PC-3 (cell line): ENCODE results near the gene CLTA. TPM values are rescaled to one million over a fixed set of nuclear protein-coding genes. Genes with fewer than 3 reads are reported as not detected.
"Not testable (repeated sequence)": the region's sequence is repeated elsewhere in the genome, so short reads cannot be mapped to it uniquely, and the experiment has no call there.

ENCODE experiments used
- ATAC-seq: fragments of 200-7000 bp; cut with Tn5 transposase; 2 replicates; pipeline ENCODE4 v1.9.1; 2020; ENCODE audit warnings: mild to moderate bottlenecking, moderate library complexity
- BruUV-seq: library from RNA; stranded (reverse); fragments of 400-500 nt; replicated peaks from 2 replicates; lab custom pipeline; 2021; lab: Mats Ljungman, UMichigan
- CTCF ChIA-PET: fragments of 300-600 bp; sonication (Branson Sonifier 250); formaldehyde crosslinking; loops from one replicate; lab custom pipeline; 2022; ENCODE audit warnings: antibody characterized with exemption; lab: Charles Lee
- POLR2A ChIA-PET: fragments of 300-600 bp; sonication (Branson Sonifier 250); formaldehyde crosslinking; loops from one replicate; lab custom pipeline; 2022; ENCODE audit warnings: antibody characterized with exemption; ENCODE audit not compliant: unreplicated experiment; lab: Charles Lee
- DNase-seq: peaks from one replicate; pipeline ENCODE4 v3.0.0-alpha.2; 2015
- H2AFZ ChIP-seq: fragments of 300-600 bp; sonication (generic); 2 replicates; pipeline ENCODE4 v1.6.0; 2016; ENCODE audit warnings: antibody characterized with exemption, low read length
- H3F3A ChIP-seq: fragments of 300-600 bp; sonication (generic); one replicate; pipeline ENCODE4 v1.6.0; 2017; ENCODE audit warnings: antibody characterized with exemption, low read length, control low read depth, mild to moderate bottlenecking; ENCODE audit not compliant: unreplicated experiment
- H3K27ac ChIP-seq: fragments of 300-600 bp; sonication (generic); 2 replicates; pipeline ENCODE4 v1.5.1; 2016; ENCODE audit warnings: mild to moderate bottlenecking, low read length
- H3K27me3 ChIP-seq: fragments of 300-600 bp; sonication (generic); 2 replicates; pipeline ENCODE4 v1.6.1; 2016; ENCODE audit warnings: low read length, mixed read lengths
- H3K36me3 ChIP-seq: fragments of 300-600 bp; sonication (generic); 2 replicates; pipeline ENCODE4 v1.6.1; 2016; ENCODE audit warnings: low read depth, mixed run types, low read length, mixed read lengths
- H3K4me1 ChIP-seq: fragments of 300-600 bp; sonication (generic); 2 replicates; pipeline ENCODE4 v1.5.1; 2016; ENCODE audit warnings: low read length; ENCODE audit not compliant: insufficient read depth
- H3K4me2 ChIP-seq: fragments of 300-600 bp; sonication (generic); 2 replicates; pipeline ENCODE4 v1.6.0; 2016; ENCODE audit warnings: low read length
- H3K4me3 ChIP-seq: fragments of 300-600 bp; sonication (generic); 2 replicates; pipeline ENCODE4 v1.5.1; 2016; ENCODE audit warnings: mild to moderate bottlenecking, low read length, mixed read lengths
- H3K79me2 ChIP-seq: fragments of 300-600 bp; sonication (generic); 2 replicates; pipeline ENCODE4 v1.6.1; 2017; ENCODE audit warnings: low read length, mixed read lengths
- H3K9ac ChIP-seq: fragments of 300-600 bp; sonication (generic); 2 replicates; pipeline ENCODE4 v1.6.0; 2016; ENCODE audit warnings: mild to moderate bottlenecking, low read length
- H3K9me2 ChIP-seq: fragments of 300-600 bp; sonication (generic); replicated peaks from 2 replicates; pipeline ENCODE4 v1.6.1; 2016; ENCODE audit warnings: mixed run types, low read length, mixed read lengths
- H3K9me3 ChIP-seq: fragments of 300-600 bp; sonication (generic); 2 replicates; pipeline ENCODE4 v1.6.1; 2016; ENCODE audit warnings: low read length, mixed read lengths
- H4K20me1 ChIP-seq: fragments of 300-600 bp; sonication (generic); 2 replicates; pipeline ENCODE4 v1.6.1; 2016; ENCODE audit warnings: low read length, mixed read lengths
- EZH2 ChIP-seq: fragments of 300-600 bp; sonication (generic); IDR thresholded peaks from one replicate; pipeline ENCODE4 v1.6.1; 2017; ENCODE audit warnings: antibody characterized with exemption, mild to moderate bottlenecking, low read length; ENCODE audit not compliant: unreplicated experiment
- EZH2phosphoT487 ChIP-seq: fragments of 300-600 bp; sonication (generic); IDR thresholded peaks from 2 replicates; pipeline ENCODE4 v1.6.1; 2018; ENCODE audit warnings: mild to moderate bottlenecking, antibody characterized with exemption, low read length, borderline replicate concordance
- intact Hi-C: fragments of 100-400 bp; cut with micrococcal nuclease; formaldehyde crosslinking; loops from 2 replicates; pipeline ENCODE4 v1.9.0; 2023
- total RNA-seq: library from RNA; depleted of rRNA; stranded (reverse); fragments of >200 nt; gene quantifications from 2 replicates; pipeline ENCODE4 v1.2.3, GENCODE V29; 2014
- TF ChIP-seq, protein P1 (sequence below): fragments of 300-600 bp; sonication (generic); conservative IDR thresholded peaks from 2 replicates; pipeline ENCODE4 v1.5.1; 2017; ENCODE audit warnings: antibody characterized with exemption, low read depth, mild to moderate bottlenecking, low read length

Gene CLTA
- total RNA-seq, 1 experiment from 2014 or later: 259 TPM

DNA sequence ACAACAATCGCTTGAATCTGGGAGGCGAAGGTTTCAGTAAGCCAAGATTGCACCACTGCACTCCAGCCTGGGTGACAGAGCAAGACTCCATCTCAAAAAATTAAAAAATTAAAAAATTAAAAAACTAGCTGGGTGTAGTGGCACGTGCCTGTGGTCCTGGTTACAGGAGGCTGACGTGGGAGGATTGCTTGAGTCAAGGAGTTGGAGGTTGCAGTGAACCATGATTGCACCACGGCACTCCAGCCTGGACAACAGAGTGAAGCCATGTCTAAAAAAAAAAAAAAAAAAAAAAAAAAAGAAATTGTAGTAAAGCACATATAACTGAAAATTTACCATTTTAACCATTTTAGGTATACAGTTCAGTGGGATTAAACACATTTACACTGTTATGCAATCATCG is 34.6 kb upstream of the CLTA start:
- intact Hi-C loops: no loop called here
- H3K27me3 ChIP-seq: no peaks in the 10 kb centered on the region
- ChIA-PET CTCF (no interaction called here), POLR2A (no interaction called here)
- BruUV-seq: no TSS peak
- no peak overlapping the region for H3K4me2 ChIP-seq
- H4K20me1 ChIP-seq: no peaks in the 10 kb centered on the region
- no peaks in the 10 kb centered on the region for H3F3A ChIP-seq
- H2AFZ ChIP-seq: no peak overlapping the region
- no peak overlapping the region for H3K27ac ChIP-seq
- H3K9me3 ChIP-seq: no peaks in the 10 kb centered on the region
- TF ChIP-seq EZH2phosphoT487: no peak
- TF ChIP-seq, protein P1, sequence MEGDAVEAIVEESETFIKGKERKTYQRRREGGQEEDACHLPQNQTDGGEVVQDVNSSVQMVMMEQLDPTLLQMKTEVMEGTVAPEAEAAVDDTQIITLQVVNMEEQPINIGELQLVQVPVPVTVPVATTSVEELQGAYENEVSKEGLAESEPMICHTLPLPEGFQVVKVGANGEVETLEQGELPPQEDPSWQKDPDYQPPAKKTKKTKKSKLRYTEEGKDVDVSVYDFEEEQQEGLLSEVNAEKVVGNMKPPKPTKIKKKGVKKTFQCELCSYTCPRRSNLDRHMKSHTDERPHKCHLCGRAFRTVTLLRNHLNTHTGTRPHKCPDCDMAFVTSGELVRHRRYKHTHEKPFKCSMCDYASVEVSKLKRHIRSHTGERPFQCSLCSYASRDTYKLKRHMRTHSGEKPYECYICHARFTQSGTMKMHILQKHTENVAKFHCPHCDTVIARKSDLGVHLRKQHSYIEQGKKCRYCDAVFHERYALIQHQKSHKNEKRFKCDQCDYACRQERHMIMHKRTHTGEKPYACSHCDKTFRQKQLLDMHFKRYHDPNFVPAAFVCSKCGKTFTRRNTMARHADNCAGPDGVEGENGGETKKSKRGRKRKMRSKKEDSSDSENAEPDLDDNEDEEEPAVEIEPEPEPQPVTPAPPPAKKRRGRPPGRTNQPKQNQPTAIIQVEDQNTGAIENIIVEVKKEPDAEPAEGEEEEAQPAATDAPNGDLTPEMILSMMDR: no peak
- TF ChIP-seq EZH2: no peak
- H3K36me3 ChIP-seq: peaks cover 2% of the 10 kb centered on the region; the same call in 1 of the 2 replicates
- no peaks in the 10 kb centered on the region for H3K9me2 ChIP-seq
- no peak overlapping the region for H3K9ac ChIP-seq
- peaks cover 14% of the 10 kb centered on the region; the same call in 1 of the 2 replicates for H3K4me1 ChIP-seq
- DNase-seq (no peak), ATAC-seq (no peak)
- no peak overlapping the region for H3K4me3 ChIP-seq
- no peaks in the 10 kb centered on the region for H3K79me2 ChIP-seq

DNA sequence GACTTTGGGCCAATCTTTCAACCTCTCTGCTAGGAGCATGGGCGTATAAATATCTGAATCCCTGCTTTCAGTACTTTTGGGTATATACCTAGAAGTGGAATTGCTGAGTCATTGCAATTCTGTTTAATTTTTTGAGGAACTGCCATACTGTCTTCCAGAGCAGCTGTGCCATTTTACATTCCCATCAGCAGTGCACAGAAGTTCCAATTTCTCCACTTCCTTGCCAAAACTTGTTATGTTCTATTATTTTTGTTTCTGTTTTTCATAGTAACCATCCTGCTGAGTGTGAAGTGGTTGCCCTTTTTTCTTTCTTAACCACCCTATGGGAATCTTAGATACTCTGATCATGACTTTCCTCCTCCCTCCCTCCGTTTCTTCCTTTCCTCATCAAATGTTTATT is 32.6 kb upstream of the CLTA start:
- CTCF ChIA-PET: no interaction called here
- H3K36me3 ChIP-seq: peaks cover 2% of the 10 kb centered on the region; the same call in 1 of the 2 replicates
- DNase-seq: no peak
- no peaks in the 10 kb centered on the region for H3K27me3 ChIP-seq
- no peaks in the 10 kb centered on the region for H3K9me3 ChIP-seq
- H3F3A ChIP-seq: no peaks in the 10 kb centered on the region
- intact Hi-C loops: no loop called here
- BruUV-seq: no TSS peak
- H3K27ac ChIP-seq: no peak overlapping the region
- no peak overlapping the region for H3K4me3 ChIP-seq
- H3K4me1 ChIP-seq: peaks cover 12% of the 10 kb centered on the region
- no peak for ATAC-seq
- no peak overlapping the region for H3K4me2 ChIP-seq
- H4K20me1 ChIP-seq: no peaks in the 10 kb centered on the region
- H2AFZ ChIP-seq: no peak overlapping the region
- POLR2A ChIA-PET: no interaction called here
- no peaks in the 10 kb centered on the region for H3K79me2 ChIP-seq
- H3K9ac ChIP-seq: no peak overlapping the region
- TF ChIP-seq EZH2phosphoT487 (no peak), EZH2 (no peak)
- TF ChIP-seq, protein P1: no peak
- no peaks in the 10 kb centered on the region for H3K9me2 ChIP-seq

DNA sequence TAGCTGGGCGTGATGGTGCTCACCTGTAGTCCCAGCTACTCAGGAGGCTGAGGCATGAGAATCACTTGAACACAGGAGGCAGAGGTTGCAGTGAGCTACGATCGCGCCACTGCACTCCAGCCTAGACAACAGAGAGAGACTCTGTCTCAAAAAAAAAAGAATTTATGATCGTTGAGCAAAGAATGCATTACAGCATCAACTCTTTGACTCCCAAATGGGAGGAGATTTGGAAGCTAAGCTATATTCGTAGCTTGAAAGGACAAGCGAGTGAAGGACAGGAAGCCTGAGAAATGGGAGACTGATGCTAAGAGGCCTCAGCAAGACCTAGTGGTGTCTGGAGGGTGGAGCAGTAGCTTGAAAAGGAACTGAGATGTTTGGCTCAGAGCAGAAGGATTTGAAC is 31.8 kb upstream of the CLTA start:
- Histone ChIP-seq H3K4me2 (no peak overlapping the region), H3K27ac (no peak overlapping the region), H3K4me3 (no peak overlapping the region), H3K4me1 (peaks cover 20% of the 10 kb centered on the region), H3K9me2 (no peaks in the 10 kb centered on the region), H3K27me3 (no peaks in the 10 kb centered on the region), H4K20me1 (no peaks in the 10 kb centered on the region), H2AFZ (no peak overlapping the region), H3K36me3 (peaks cover 2% of the 10 kb centered on the region; the same call in 1 of the 2 replicates), H3K9me3 (no peaks in the 10 kb centered on the region), H3K79me2 (no peaks in the 10 kb centered on the region), H3F3A (no peaks in the 10 kb centered on the region), H3K9ac (no peak overlapping the region)
- CTCF ChIA-PET: no interaction called here
- DNase-seq: no peak
- ATAC-seq: no peak
- POLR2A ChIA-PET: no interaction called here
- intact Hi-C loops: no loop called here
- no TSS peak for BruUV-seq
- TF ChIP-seq EZH2phosphoT487 (no peak), EZH2 (no peak)
- TF ChIP-seq, protein P1: no peak

DNA sequence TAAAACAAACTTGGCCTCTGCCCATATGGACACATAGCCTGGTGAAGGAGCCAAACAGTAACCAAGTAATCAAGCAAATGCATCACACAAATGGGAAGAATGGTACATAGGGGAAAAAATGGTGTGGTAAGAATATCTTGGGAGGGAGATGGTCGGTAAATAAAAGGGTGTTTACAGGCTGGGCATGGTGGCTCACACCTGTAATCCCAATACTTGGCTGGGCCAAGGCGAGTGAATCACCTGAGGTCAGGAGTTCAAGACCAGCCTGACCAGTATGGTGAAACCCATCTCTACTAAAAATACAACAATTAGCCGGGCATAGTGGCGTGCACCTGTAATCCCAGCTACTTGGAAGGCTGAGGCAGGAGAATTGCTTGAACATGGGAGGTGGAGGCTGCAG is 31.2 kb upstream of the CLTA start:
- H3K9me3 ChIP-seq, intact Hi-C loops, H2AFZ ChIP-seq, H3F3A ChIP-seq, BruUV-seq, CTCF ChIA-PET, H3K9ac ChIP-seq, POLR2A ChIA-PET, H3K4me2 ChIP-seq, H3K27ac ChIP-seq, H3K79me2 ChIP-seq, H3K4me3 ChIP-seq, H3K36me3 ChIP-seq, H3K9me2 ChIP-seq, H3K27me3 ChIP-seq, ATAC-seq, H4K20me1 ChIP-seq: not testable (repeated sequence)
- peaks cover 17% of the 10 kb centered on the region for H3K4me1 ChIP-seq
- DNase-seq: peak; percentile 33
